Tibial artery (tissue), 4 donors: ENCODE data around the gene RGS11.
"Not testable (repeated sequence)": the region's sequence is repeated elsewhere in the genome, so short reads cannot be mapped to it uniquely, and the experiment has no call there.

Experiments
- DNase-seq, 2 donors: peaks; one replicate each; pipeline ENCODE4 v3.0.0-alpha.2; 2019
- H3K27ac ChIP-seq, 2 donors: fragments of 200-600 bp; sonication (generic) in 1 of 2; 1 replicate in 1 of 2; 2 replicates in 1 of 2; pipeline ENCODE4 v1.5.1; 2018 to 2019; ENCODE audit warnings: mild to moderate bottlenecking in 1 of 2
- H3K27me3 ChIP-seq, 2 donors: fragments of 200-600 bp; sonication (generic) in 1 of 2; one replicate each; pipeline versions ENCODE4 v1.5.1 to v1.6.0; 2016 to 2019
- H3K36me3 ChIP-seq, 3 donors: fragments of 200-600 bp; sonication (generic) in 2 of 3; one replicate each; pipeline ENCODE4 v1.5.1; 2016 to 2019; ENCODE audit warnings: mild to moderate bottlenecking in 2 of 3
- H3K4me1 ChIP-seq, 4 donors: fragments of 200-600 bp; sonication (generic) in 2 of 4; 1 replicate in 3 of 4; 2 replicates in 1 of 4; pipeline ENCODE4 v1.5.1; 2016 to 2019
- H3K4me3 ChIP-seq, 2 donors: fragments of 200-600 bp; sonication (generic) in 1 of 2; 1 replicate in 1 of 2; 2 replicates in 1 of 2; pipeline ENCODE4 v1.5.1; 2018 to 2019; ENCODE audit warnings: mild to moderate bottlenecking in 2 of 2
- H3K9me3 ChIP-seq, 3 donors: fragments of 200-600 bp; sonication (generic) in 1 of 3; one replicate each; pipeline ENCODE4 v1.5.1; 2016 to 2019
- intact Hi-C: fragments of 100-400 bp; cut with DNase I; formaldehyde crosslinking; loops from one replicate; pipeline ENCODE4 v1.15.0; 2023; ENCODE audit warnings: low total_unique reads
- TF ChIP-seq, protein P1 (sequence below), 2 experiments: fragments of 200-600 bp in 1 of 2; fragments of 450-650 bp in 1 of 2; IDR thresholded peaks; one replicate each; pipeline ENCODE4 v1.5.1; 2017 to 2019; ENCODE audit warnings: antibody characterized with exemption in 2 of 2, mild to moderate bottlenecking in 1 of 2, moderate library complexity in 1 of 2

The RGS11 gene

DNA sequence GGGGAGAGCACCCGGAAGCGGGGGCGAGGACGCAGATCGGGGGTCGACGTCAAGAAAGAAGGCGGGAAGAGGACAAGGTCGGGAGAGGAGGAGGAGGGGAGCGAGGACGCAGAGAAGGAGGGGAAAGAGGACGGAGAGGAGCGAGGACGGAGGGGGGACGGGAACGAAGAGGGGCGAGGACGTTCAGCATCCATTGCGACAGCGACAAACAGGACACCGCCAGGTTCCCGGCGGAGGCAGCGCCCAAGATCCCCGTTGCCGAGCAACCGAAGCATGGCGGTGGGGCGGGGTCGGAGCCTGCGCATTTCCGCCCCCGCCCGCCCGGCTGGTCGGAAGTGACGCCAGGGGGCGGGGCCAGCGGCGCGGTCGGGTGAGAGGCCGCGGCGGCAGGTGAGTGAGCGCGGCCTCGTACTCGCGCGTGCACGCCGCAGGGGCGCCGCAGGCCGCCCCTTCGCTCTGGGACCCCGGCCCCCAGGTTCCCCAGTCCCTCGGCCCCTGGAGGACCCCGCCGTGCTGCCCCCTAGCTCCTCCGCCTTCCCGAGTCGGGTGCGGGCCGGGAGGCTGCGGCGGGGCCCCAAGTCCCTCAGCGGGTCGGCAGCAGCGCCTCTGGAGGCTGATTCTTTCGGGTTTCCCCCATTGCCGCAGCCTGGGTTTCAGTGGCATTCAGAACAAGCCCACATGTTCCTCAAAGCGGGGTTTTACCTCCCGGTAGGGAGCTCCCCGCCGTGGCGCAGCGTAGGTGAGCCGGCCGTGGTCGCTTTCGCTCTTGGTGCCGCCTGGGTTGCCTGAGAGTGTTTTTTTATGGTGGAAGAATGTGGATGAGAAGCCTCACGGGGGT lies 41.1 kb downstream of the RGS11 start, which contains the start of gene FAM234A:
TSS of gene FAM234A (plus strand) at position 354 of the 838 bp plus-strand sequence. CDS start 19,593 bp downstream, outside the sequence.
- H3K4me1 ChIP-seq, result peaks cover 0 to 16% (median 5%) of the 10 kb centered on the region in 4 donors
- peak within 1 kb of the TSS; percentile 81 to 99 for H3K4me3 ChIP-seq
- peak within 1 kb of the TSS; percentile 96 to 98 for H3K27ac ChIP-seq
- no peaks in the 10 kb centered on the region for H3K27me3 ChIP-seq
- TF ChIP-seq, protein P1, sequence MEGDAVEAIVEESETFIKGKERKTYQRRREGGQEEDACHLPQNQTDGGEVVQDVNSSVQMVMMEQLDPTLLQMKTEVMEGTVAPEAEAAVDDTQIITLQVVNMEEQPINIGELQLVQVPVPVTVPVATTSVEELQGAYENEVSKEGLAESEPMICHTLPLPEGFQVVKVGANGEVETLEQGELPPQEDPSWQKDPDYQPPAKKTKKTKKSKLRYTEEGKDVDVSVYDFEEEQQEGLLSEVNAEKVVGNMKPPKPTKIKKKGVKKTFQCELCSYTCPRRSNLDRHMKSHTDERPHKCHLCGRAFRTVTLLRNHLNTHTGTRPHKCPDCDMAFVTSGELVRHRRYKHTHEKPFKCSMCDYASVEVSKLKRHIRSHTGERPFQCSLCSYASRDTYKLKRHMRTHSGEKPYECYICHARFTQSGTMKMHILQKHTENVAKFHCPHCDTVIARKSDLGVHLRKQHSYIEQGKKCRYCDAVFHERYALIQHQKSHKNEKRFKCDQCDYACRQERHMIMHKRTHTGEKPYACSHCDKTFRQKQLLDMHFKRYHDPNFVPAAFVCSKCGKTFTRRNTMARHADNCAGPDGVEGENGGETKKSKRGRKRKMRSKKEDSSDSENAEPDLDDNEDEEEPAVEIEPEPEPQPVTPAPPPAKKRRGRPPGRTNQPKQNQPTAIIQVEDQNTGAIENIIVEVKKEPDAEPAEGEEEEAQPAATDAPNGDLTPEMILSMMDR (IDR thresholded peaks at IDR 0.05), result peak; percentile 34 to 35
- H3K36me3 ChIP-seq, result no peaks in the 10 kb centered on the region
- intact Hi-C loops, result loop anchor here (5.0 kb wide), 1 partner anchor 113 kb away; no protein-coding TSS in a partner anchor
- DNase-seq, result peak; percentile 93 to 95
- H3K9me3 ChIP-seq, result no peaks in the 10 kb centered on the region

DNA sequence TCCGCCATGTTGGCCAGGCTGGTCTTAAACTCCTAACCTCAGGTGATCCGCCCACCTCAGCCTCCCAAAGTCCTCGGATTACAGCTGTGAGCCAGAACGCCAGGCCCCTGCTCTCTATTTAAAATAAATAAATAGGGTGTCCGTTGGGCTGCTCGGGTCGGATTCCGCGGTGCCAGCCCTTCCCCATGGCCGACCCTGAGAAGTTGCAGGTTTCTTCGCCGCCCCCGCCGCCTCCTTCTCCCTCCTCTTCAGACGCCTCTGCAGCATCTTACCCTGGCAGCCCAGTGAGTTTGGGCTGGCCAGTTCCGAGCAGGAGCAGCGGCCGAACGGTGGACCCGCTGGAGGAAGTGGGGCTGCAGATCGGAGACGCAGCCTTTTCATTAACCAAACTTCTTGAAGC lies 44.8 kb downstream of the RGS11 start:
- H3K27me3 ChIP-seq, result no peaks in the 10 kb centered on the region
- peaks cover 5 to 30% (median 19%) of the 10 kb centered on the region in 4 donors for H3K4me1 ChIP-seq
- intact Hi-C loops, result no loop called here
- H3K4me3 ChIP-seq, result no peak overlapping the region
- no peaks in the 10 kb centered on the region for H3K9me3 ChIP-seq
- H3K36me3 ChIP-seq, result peaks cover 13 to 18% (median 16%) of the 10 kb centered on the region in 3 donors
- DNase-seq, result no peak
- TF ChIP-seq, protein P1 (IDR thresholded peaks at IDR 0.05), result no peak
- H3K27ac ChIP-seq, result no peak overlapping the region

DNA sequence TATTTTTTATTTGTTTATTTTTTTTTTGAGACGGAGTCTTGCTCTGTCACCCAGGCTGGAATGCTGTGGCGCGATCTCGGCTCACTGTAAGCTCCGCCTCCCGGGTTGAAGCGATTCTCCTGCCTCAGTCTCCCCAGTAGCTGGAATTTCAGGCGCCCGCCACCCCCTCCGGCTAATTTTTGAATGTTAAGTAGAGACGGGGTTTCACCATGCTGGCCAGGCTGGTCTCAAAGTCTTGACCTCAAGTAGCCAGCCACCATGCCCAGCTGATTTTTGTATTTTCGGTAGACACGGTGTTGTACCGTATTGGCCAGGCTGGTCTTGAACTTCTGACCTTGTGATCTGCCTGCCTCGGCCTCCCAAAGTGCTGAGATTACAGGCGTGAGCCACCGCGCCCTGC lies 45.4 kb downstream of the RGS11 start:
- H3K27me3 ChIP-seq, DNase-seq, H3K4me3 ChIP-seq, intact Hi-C loops, H3K9me3 ChIP-seq, H3K27ac ChIP-seq: not testable (repeated sequence)
- Histone ChIP-seq H3K4me1 (peaks cover 5 to 25% (median 14%) of the 10 kb centered on the region in 4 donors), H3K36me3 (peaks cover 19 to 24% (median 21%) of the 10 kb centered on the region in 3 donors)

DNA sequence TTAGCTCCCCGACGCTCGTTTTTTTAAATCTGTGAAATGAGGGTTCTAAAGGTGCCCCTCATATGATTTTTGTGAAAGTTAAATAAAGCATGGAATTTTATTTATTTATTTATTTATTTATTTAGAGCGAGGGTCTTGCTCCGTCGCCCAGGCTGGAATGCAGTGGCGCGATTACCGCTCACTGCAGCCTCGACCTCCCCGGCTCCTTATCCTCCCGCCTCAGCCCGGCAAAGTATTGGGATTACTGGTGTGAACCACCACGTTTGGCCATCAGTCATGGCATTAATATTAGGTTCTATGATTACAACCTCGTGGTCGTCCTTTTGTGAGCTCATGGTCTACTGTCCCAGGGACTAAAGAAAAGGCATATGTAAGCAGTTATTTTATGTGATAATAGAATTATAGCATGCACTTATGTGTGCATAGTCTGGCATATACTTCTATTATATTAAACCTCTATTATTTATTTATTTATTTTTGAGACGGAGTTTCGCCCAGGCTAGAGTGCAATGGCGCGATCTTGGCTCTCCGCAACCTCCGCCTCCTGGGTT lies 45.9 kb downstream of the RGS11 start:
- Histone ChIP-seq H3K27me3 (no peaks in the 10 kb centered on the region), H3K9me3 (no peaks in the 10 kb centered on the region), H3K27ac (peak overlapping the region; percentile 90 to 95), H3K4me3 (peak overlapping the region; percentile 79 to 88), H3K4me1 (peaks cover 5 to 25% (median 14%) of the 10 kb centered on the region in 4 donors), H3K36me3 (peaks cover 22 to 29% (median 25%) of the 10 kb centered on the region in 3 donors)
- intact Hi-C loops, result no loop called here
- no peak for DNase-seq
- TF ChIP-seq, protein P1 (IDR thresholded peaks at IDR 0.05), result no peak

DNA sequence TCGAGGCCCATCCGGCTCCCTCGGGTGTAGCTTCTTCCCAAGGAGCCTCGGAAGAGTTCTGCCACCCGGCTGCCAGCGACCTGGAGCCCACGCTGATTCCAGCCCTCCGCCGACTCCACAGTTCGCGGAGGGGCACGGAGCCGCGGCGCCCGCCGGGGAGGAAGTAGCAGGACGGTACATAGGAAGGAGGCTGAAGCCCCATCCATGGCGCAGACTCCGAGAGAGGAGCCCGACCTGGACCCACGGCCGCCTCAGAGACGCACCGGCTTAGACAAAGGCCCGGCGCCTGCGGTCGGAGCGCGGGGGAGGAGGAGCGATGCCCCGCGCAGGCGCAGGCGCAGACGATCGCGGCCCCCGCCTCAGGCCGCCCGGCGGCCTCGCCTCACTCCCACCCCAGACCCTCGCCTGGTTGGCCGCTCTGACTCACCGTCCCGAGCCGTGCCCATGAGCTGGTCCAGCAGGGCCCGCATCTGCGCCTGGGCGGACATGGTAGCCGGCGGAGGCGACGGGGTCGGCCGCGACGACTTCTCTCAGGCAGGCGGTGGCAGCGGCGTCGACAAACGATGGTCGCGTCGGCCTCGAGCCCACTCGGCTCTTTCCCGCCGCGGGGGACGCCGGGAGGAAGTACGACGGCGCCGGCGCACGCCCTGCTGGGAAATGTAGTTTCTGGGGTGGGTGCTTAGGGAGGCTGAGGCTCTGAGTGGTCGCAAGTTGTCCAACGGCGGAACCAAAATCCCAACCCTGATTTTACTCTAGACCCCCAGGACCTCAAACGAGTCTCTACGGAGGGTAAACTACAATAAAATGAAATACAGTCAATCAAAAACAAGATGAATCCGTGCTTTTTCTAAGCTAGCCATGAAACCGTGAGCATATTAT lies 46.7 kb downstream of the RGS11 start, which contains the start of gene LUC7L:
TSS of gene LUC7L (minus strand) at position 598 of the 879 bp plus-strand sequence. CDS start at position 488, 110 bp downstream.
- peak within 1 kb of the TSS; percentile 90 to 95 for H3K27ac ChIP-seq
- peak; percentile 84 to 90 for DNase-seq
- peaks cover 5 to 23% (median 14%) of the 10 kb centered on the region in 4 donors for H3K4me1 ChIP-seq
- peaks cover 29 to 36% (median 32%) of the 10 kb centered on the region in 3 donors for H3K36me3 ChIP-seq
- no peaks in the 10 kb centered on the region for H3K27me3 ChIP-seq
- TF ChIP-seq, protein P1 (IDR thresholded peaks at IDR 0.05), result no peak
- H3K4me3 ChIP-seq, result peak within 1 kb of the TSS; percentile 79 to 88
- H3K9me3 ChIP-seq, result no peaks in the 10 kb centered on the region
- intact Hi-C loops, result no loop called here
